Hepatocyte (in vitro differentiated cells): ENCODE measurements around the gene YOD1.

Experiments
- CTCF ChIP-seq: fragments of 200-600 bp; sonication (generic); IDR thresholded peaks from 2 replicates; pipeline ENCODE4 v1.5.1; 2016; ENCODE audit warnings: antibody characterized with exemption, mild to moderate bottlenecking; ENCODE audit not compliant: poor library complexity
- EZH2 ChIP-seq: fragments of 200-600 bp; sonication (generic); IDR thresholded peaks from 2 replicates; pipeline ENCODE4 v1.6.1; 2016; ENCODE audit warnings: antibody characterized with exemption, mild to moderate bottlenecking, borderline replicate concordance
- EZH2phosphoT487 ChIP-seq: fragments of 200-600 bp; sonication (generic); IDR thresholded peaks from one replicate; pipeline ENCODE4 v1.6.1; 2018; ENCODE audit warnings: antibody characterized with exemption, mild to moderate bottlenecking, low read depth, moderate library complexity; ENCODE audit not compliant: unreplicated experiment, severe bottlenecking

GRCh38 chr1:207026104-207026534, 24.9 kb downstream of the YOD1 start:
- no peak for TF ChIP-seq EZH2
- no peak for TF ChIP-seq EZH2phosphoT487
- TF ChIP-seq CTCF, result no peak
